OCI-M1 (cell line): ENCODE data around the gene GABARAP.

ENCODE experiments used
- DNase-seq: peaks from one replicate; lab custom pipeline; 2025; lab: John Stamatoyannopoulos, UW

The GABARAP gene

DNA sequence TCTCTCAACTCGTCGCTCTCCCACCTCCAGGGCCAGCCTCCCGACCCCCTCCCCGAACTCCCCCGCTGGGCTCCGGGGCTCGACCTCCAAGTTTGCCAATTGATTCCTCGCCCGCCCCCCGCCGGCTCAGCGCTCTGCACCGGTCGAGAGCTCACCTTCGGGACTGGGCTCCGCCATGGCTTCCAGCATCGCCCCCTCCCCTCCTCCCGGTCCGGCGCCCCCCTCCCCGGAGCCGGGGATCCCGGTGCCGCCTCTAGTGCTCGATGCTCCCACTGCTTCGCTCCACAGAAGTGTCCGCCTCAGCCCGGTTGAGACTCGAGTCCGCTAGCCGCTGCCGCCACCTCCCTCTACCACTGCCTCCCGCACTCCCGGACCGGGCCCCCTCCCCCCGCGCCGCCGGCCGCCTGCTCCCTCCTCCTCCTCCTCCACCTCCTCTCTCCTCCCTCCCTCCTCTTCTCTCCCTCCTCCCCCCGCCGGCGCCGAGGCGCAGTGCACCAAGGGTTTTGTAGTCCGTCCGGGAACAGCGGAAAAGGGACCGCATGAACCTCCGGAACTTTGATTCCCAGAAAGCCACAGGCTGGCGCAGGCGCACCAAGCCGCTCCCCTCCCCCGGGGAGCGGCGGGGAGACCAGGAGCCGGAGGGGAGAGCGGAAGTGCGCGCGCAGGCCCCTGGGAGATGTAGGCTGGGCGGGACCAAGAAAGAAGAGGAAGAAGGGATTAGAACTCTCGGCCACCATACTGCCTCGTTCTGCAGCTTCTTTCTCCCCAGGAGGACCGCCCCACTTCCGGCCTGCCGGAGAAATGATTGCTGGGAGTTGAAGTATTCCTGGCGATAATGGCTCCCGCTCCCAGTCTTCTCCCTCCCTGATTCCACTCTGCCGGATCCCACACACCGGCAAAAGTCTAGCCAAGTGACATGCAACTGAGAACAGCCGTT lies 2.9 kb downstream of the GABARAP start, which contains the start of gene PHF23:
Gene PHF23 (minus strand): TSS at position 367 of the 937 bp plus-strand sequence. CDS start 178 bp downstream, at position 189.
- DNase-seq, result peak; percentile 100

DNA sequence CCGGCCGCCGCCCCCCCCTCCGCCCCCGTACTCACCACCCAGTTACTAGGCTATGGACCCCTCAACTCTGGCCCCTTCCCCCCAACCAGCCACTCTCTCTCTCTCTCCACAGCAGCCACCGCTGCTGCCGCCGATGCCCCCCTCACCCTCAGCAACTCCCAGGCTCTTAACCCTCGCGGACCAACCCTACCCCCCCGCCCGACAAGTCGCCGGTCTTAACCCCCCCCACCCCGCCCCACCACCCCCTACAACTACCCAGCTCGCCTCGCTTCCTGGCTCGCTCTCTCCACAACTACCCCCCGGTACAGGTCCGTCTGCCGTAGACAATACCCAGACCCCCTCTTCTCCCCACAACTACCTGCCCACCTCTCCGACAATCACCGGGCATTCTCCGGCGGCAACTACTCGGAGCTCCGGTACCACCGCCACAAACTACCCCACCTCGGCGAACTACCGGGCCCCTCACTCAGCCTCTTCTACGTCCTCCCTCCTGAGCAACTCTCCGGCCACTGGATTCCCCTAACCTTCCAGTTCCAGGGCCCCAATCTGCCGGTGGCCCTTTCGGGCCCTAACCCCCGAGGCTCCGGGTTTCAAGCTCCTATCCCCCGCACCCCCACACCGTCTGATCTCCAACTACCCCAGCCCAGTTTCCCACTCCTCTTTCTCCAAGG lies 3.7 kb downstream of the GABARAP start:
- DNase-seq, result peak; percentile 60

DNA sequence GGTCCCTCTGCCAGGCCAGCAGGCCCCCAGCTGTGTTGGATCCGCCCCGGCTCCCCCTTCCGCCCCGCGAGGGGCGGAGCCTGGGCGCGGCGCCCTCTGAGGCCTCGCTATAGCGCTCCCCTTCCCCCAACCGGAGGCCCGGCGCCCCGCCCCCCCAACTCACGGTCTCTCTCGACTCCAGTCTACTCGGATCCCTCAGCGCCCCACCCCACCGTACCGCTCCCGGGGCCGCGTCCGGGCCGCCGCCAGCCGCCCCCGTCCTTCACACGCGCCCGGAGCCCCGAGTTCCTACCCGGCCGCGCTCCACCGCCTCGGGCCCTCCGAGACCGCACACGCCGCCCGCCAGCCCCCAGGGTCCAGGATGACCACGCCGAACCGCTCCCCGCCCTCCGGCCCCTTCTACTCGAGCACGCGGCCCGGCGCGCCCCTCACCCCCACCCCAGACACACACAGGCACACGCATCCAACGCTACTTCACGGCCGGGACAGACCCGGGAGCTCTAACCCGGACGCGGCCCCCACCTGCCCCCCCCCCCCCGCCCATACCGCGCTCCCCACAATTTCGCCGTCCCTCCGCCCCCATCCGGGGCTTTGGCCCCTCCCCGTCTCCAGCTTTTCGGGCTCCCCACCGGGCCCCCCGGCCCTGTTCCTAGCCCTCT lies 4.4 kb downstream of the GABARAP start:
- DNase-seq, result peak; percentile 89

DNA sequence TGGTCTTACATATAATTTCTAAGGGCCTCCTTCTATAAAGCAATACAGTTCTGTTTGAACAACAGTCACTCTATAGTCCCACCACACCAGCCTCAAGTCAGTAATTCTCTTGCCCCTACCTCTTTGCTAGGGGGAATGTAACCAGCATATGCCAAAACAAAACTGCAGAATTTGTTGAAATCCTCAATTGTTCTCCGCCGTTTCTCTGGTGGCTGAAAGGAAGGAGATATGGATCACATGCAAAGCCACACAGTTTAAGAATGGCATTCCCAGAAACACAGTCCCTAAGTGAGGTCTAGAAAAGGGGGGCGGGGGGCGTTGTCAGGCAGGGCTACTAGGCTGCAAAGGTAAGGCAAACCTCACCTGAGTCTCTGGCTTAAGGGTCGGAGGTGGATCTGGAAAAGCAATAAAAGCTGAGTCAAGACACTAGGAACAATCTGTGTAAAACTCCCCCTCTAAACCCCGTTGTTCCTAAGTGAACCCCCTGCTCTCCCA lies 4.9 kb downstream of the GABARAP start:
- peak; percentile 79 for DNase-seq

DNA sequence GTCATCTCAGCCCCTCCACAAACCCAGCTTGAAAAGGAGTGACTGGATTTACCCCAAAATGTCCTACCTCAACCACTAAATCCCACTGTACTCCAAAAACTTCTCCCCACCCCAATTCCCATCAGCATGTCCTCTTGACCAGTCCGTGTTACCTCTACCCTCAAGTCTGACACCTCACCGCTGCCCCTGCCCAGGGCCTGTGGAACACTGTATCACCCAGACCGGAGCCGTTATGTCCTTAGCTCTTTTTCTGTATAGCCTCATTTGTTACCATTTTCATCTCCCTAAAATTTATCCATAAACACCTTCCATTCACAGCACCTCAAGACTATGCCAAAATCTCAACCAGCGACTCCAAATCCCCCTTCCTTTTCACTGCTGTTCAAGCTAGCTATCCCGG lies 5.4 kb downstream of the GABARAP start:
- no peak for DNase-seq

DNA sequence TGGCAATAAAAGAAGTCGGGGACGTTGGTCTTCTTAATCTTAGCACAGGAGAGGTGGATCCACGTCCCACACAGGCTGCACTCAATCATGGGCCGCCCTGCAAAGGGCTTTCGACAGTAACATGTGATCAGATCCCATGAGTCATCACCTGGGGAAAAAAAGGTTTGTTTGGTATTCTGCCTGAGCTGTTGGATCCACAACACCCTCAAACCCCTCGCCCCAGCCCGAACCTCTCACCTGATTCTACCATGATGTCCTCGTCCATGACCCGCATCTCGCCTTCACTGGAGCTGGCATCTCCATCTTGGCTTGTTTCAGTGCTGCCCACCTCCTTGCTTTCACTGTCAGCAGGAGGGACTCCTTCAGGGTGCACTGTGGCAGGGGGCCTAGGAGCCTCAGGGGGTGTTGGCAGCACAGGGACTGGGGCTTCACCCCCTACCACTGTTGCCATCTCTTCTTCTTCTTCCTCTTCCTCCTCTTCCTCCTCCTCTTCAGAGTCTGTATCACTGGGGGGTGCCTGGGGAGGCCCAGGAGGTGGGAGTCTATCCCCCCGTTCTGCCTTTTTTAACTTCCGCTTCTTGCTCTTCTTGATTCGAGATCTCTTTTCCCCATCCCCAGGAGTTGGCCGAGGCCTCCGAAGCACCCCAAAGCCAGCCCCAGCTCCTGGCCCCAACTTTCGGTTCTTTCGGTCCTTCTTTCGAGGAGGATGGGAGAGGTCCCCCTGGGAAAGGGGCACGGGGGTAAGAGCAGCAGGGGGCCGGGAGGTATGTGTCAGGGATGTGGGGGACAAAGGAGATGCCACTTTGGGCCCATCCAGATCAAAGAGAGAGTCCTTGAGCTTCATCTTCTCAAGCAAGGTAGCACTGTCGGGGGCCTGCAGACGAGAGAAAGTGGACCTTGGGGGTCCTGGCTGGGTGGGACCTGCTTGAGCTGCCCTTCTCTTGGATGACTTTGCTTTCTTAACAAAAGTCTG lies 6.3 kb downstream of the GABARAP start:
- peak; percentile 31 for DNase-seq

DNA sequence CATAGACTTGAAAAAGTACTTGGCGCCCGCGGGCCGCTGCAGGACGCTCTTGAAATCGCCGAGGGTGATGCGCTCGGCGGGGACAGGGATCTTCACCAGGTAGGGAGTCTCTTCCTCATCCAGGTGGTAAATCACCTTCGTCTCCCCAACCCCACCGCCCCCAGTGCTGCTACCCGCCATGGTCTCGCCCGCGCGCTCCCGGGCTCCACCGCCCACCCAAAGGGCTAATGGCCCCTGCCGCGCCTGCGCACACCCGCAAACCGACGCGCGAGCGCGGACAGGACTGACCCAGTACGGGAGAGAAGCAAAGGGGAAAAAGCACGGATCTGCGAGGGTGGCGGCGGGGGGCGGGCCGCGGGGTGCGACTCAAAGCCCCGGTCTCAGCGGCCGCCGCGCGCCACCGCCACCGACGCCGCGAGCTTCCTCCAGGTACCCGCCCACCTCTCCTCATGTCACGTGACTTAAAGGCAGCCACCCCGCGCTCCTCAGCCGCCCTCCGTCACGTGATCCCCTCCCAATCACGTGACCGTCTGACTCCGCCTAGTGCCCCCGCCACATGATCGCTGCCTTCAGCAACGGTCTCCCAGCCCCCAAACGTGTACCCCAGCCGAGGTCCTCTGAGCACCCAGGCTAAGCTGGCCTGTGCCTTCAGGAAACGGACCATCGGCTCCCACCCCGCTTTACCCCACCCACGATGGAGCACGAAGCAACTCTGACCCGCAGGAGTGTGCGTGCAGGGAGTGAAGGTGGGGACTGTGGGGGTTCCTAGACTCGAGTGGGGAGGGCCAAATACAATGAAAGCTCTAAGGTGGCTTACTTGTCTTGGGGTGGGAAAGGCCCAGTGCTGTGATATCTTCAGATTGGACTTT lies 7.9 kb downstream of the GABARAP start, which contains the start of gene DVL2:
Gene DVL2 (minus strand): TSS at position 435 of the 869 bp plus-strand sequence. CDS start 255 bp downstream, at position 180.
- DNase-seq, result peak; percentile 98

DNA sequence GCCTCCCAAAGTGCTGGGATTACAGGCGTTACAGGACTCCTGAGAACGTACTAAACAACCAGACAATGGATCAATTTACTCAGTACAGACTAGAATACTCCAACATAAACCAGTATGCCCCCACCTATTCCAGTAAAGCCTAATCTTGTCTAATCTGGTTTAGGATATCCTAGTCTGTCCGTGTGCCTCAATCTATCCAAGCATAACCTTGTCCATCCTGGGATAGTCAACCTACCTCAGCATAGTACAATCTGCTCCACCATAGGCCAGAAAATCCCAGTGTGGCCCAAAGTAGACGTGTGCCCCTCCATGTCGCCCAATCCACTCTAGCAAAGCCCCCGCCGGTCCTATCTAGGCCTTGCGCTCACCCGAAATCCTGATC lies 8.6 kb downstream of the GABARAP start:
- DNase-seq, result no peak

DNA sequence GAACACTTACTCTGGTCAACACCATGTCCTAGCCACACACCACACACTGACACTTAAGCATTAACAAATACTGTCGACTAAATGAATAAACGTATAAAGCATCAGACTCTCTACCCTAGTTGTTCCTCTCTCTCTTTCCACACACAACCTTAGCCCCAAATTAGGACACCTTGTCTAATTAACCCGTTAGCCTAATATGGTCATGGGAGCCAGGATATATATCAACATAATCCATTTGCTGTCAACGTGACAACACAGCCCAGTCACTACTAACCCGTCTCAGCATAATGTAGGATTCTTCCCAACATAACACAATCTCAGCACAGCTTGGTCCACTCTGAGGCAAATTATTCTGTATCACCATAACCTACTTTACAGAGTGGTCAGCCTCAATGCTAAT lies 10.1 kb downstream of the GABARAP start:
- no peak for DNase-seq

DNA sequence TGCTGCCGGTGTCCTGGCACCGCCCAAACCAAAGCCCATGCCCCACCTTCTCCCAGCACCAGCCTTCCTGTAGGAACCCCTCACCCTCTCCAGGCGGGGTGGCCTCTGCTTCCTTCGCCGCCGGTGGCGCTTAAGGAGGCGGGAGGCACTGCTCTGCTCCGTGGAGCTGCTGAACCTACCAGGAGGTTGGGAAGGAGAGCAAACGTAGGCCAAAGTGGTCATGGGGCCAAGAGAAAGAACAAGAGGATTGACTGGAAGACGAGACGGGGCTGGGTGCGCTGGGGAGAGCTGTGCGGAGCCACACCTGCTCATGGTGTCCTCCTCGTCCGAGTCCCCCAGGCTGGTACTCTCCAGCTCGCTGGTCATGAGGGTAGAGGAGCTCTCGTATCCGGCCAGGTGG lies 12.7 kb downstream of the GABARAP start:
- no peak for DNase-seq

DNA sequence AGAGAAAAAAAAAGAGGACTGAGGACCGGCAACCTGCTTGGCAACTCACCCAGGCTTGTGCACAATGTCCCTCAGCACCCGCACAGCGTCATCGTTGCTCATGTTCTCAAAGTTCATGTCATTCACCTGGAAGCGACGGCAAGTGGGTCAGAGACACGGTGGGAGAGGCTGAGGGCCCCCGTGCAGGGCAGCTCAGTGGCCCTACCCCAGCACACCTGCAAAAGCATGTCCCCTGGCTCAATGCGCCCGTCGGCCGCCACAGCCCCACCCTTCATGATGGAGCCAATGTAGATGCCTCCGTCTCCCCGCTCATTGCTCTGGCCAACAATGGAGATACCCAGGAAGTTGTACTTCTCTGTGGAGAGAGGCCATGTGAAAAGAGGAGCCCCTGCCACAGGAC lies 13.3 kb downstream of the GABARAP start:
- DNase-seq, result no peak

DNA sequence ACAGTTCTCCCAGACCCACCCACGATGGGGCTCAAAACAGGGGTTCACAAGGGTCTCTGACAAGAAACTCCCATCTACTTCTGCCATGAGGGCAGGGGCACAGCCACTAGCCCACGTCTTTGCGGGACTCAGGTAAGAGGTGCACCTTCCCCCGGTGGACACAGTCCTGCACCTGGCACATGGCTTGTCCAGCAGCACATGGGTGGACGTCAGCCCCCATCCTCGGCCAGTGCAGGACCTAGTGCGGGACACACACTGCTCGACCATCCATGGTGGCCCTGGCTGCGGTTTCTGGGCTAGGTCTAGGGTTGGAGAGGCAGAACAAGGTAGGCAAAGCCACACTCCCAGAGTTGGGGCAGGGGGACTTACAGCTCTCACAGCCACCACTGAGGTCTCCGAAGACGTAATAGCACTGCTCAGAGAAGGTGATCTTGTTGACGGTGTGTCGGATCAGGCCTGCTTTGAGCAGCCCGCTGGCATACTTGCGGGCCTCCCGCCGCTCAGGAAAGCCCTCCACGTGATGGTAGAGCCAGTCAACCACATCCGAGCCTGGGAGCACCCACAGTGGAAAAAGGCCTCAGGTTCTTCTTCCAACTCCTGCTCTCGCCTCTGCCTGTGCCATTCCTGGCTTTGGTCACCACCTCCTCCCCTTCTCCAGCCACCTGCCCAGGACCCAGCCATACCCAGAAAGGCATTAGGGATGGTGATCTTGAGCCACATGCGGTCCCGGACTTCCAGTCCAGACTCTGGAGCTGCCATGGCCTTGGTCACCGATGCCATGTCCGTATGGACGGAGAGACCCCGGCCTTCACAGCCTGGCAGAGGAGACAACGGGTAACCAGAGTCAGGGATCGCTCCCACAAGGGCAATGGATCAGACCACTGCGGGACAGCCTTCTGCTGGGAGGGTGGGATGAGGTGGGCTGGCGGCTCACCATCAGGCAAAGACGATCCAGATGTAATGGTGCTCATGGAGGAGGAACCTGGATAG lies 15.2 kb downstream of the GABARAP start:
- DNase-seq, result no peak

DNA sequence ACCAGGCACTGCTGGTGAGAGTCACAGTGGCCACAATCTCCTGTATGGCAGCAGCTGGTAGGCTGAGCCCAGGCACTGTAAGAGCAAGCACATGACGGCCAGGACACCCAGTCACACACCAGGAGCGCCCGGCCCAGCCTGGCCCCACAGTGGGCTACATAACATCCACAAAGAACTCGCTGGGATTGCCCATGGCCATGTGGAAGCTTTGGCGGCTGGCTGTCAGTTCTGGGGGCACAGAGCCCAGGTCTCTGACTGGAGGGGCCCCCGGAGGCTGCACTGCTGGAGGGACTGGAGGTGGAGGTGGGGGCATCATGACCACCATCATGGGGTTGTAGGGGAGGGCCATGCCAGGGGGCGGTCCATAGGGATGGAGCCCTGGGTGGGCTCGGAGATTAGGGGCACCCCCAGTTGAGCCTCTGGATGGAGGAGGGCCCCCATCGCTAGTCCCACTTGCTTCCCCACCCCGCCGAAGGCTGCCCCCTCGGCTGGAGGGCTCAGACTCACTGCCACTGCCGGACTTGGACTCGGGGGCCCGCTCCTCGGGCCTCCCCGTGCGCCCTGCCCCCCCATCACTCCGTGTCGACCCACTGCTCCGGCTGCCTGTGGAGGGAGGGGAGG lies 16.4 kb downstream of the GABARAP start:
- no peak for DNase-seq

DNA sequence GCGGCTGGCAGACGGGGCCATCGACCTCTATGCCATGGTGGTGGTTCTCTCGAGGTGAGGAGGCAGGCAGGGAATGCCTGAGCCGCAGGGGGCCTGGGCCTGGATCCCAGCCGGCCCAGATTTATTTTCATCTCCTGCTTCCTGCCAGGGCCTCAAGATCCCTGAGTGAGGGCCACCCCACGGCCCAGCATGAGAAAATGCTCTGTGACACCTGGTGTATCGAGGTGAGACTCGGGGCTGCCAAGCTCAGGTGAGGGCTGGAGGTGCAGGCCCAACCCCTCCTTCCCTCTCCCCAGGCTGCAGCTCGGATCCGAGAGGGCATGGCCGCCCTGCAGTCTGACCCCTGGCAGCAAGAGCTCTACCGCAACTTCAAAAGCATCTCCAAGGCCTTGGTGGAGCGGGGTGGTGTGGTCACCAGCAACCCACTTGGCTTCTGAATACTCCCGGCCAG lies 17.6 kb downstream of the GABARAP start:
- no peak for DNase-seq

DNA sequence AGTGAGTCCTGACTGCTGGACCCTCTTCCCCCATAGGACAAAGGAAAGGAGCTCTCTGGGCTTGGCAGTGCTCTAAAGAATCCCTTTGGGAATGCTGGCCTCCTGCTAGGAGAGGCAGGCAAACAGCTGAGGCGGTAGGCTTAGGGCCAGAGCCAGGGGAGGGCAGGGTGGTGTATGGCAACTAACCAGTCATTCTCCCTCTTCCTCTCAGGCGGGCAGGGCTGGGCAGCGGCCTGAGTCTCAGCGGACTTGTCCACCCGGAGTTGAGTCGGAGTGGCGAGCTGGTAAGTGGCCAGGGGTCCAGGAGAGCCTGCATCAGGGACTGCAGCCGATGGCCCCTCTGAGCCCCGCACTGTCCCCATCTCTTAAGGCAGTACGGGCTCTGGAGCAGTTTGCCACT lies 18.1 kb downstream of the GABARAP start:
- DNase-seq, result no peak

DNA sequence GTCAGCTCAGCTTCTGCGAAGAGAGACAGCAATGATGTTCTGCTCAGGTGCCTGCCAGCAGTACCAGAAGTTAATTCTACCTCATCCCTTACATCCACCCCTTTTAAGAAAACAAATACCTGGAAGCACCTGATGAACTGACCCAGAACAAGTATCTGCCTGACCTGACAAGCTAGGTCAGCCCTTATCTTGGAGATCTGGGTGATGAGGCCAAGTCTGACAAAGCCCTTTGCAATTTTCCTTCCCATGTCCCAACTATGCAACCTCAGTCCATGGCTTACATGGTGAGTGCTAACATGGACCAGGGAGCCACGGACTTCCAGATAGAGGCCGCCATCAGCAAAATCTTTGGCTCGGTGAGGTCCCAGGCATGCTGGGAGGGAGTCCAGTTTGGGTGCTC lies 18.9 kb downstream of the GABARAP start:
- DNase-seq, result no peak

DNA sequence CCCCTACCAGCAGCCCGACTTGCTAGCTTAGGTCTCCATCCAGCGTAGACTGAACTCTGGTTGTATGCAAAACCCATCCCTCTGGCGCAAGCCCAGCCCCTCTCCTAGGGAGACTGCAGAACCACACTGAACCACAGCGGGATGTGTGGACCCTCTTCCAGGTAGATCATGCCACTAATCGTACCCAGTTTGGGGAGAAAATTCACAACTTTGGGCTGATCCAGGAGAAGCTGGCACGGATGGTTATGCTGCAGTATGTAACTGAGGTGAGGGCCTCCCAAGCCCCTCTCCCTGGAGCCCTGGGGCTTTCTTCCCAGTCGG lies 19.3 kb downstream of the GABARAP start:
- DNase-seq, result no peak
